GM10847 (cell line): ENCODE results near the gene SLC20A1.

Experiments
- POLR2A ChIP-seq: IDR thresholded peaks from 2 replicates; pipeline ENCODE4 v1.6.1; 2011; ENCODE audit not compliant: insufficient read length; ENCODE audit errors: extremely low read depth

SLC20A1 gene

DNA sequence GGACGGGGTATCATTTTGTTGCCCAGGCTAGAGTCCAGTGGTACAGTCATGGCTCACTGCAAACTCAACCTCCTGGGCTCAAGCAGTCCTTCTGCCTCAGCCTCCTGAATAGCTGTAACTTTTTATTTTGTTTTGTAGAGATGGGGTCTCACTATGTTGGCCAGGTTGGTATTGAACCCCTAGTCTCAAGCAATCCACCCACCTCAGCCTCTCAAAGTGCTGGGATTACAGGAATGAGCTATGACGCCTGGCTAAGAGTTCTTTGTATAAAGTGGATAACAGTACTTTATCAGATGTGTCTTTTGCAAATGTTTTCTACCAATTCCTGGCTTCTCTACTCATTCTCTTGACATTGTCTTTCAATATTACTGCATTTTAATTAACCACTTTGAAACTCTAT, 57.9 kb downstream of the SLC20A1 start:
- no peak for TF ChIP-seq POLR2A

DNA sequence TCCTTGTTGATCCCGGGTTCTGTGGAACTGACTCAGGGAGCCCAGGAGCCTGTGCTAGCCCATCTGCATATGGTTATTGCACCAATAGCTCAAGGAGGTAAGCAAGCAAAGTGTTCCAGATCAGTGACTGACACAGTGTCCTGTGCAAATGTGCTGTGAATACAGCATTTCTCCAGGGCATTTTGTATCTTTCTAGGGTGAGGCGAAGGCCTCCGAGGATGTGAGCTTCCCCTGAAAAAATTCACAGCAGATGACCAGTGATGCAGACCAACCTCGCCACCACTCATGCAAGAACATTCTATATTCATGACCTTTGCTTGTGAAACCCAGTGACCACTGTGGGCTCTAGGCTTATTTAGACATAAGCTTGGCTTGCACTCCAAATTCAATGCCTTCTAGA, 59.8 kb downstream of the SLC20A1 start:
- no peak for TF ChIP-seq POLR2A

DNA sequence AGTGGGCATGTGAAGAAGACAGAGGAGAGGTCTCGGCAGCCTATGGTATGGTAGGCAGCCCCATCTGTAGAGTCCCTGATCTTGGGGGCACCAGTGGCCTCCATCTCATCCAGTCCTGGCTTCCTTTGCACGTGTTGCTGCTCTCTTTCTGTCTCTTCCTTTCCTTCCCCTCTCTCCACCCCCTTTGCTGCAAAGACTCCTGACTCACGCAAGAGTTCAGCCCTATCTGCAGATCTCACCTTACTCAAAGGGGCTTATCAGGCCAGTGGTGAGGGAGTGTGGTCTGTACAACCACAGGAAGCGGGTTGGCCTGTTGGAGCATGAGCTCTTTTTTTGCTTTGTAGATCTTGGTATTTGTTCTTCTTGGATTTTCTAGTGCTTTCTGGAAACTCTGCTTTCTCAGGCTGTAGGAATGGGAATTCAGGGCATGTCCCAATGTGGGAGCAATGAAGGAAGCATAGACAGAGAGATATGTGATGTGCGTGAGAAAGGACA, 60.5 kb downstream of the SLC20A1 start:
- no peak for TF ChIP-seq POLR2A

DNA sequence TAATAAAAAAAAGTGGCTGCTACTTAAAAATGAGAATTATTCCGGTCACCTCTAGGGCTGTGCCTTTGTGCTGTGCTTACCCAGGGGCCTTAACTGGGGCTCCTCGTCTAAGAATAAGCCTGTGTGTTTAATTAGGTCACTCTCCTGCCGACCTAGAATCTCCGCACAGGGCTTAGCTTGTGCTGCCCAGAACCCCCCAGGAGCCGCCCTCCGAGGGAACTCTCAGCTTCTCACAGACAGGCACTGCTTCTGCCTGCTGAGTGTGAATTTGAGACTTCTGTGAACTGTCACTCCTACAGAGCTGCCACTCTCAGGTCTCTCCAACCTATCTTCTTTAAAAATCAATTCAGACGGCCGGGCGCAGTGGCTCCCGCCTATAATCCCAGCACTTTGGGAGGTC, 63.2 kb downstream of the SLC20A1 start:
- no peak for TF ChIP-seq POLR2A

DNA sequence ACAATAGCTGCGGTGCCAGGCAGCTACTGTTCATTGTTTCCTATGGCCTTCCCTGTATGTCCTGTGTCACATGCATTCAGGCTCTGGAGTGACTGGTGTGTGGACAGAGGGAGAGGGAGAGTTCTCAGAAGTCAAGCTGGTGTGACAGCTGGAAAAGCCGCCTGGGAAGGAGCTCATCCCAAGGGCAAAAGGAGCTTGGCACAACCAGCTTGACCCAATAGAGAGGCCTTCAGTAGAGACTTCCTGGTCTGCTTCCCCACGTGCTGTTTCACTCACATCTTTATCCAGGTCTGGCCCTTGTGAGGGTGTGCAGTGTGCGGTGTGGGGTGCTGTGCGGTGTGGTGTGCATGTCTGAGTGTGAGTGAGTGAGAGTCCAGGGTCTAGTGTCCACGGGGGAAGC, 64.0 kb downstream of the SLC20A1 start:
- TF ChIP-seq POLR2A, result no peak

DNA sequence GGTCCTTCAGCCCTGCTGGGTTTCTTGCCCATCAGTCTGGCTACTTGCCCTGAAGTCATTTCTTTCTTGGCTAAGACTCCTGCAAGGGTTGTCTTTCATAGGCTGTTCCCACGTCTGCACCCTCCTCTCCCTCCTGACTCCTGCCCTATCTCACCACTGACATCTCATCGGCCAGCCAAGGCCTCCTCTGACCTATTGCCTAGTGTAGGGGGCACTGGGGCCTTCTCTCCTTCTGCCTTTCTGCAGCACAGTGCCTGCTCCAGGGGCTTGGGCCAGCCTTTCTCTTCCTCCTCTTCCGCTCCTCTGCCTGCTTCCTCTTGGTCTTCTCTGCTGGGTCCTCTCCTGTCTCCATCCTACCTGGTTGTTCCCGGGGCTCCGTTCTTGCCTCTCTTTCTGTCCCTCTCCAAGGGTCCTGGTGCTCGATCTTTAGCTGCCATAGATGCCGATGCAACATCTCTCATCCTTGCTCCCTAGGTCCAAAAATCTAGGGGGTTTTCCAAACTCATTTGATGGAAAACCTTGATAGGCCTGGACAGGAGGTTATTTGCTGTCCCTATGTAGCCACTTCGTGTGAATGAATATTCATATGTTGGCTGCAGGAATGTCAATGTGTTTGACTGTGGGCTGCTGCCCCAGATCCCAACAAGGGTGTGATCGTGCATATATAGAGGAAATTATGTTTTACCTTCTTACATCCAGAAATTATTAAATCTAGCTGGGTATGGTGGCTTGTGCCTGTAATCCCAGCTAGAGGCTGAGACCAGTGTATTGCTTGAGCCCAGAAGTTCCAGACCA, 65.4 kb downstream of the SLC20A1 start:
- no peak for TF ChIP-seq POLR2A

DNA sequence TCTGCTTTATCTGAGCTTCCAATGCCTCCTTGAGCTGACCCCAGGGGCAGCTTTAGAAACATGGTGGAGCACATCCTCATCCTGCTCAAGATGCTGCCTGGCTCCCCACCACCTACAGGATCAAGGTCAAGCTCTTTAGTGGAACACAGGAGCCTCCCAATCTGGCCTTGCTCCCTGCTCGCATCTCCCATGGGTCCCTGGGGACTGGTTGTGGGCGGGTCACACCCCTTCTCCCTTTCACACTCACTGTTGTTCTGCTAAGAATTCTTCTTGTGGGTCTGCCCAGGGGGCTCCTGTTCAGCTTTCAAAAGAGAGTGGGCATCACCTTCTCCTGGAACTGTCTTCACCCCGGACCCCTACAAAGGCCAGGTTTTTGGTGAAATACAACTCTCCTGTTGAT, 66.7 kb downstream of the SLC20A1 start:
- TF ChIP-seq POLR2A, result no peak

DNA sequence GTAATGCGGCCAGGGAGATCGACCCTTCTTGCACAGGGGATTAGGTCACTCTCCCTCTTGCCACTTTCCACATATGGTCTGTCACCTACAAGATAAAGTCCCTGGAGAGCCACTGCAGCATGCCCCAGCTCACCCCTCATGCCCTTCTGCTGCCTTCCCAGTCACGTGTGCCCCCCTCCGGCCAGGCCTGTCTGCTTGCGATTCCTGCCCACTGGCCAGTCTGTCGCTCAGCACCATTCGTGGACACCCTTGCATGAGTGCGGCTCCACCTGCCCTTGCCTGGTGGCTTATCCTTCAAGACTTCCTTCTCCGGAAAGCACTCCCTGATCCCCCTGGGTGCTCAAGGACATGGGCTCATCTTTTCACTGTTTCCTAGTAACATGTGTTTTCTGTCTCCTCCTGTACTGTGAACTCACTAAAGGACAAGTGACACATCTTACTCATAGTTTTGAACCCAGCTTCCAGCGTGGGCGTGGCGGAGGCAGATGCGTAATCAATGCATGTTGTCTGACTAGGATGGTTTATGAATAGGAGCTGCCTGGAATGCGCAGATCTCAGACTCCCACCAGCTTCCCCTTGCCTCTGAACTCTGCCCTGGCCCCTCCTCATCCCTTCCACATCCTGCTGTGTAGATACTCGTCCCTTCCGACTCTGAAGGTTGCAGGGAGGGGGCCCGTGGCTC, 67.3 kb downstream of the SLC20A1 start:
- TF ChIP-seq POLR2A, result no peak
